ENCODE measurements around the gene B4GALNT1.

B4GALNT1 gene

GRCh38 chr12:57585156-57585555 lies 47.8 kb downstream of the B4GALNT1 start:
- DNase-seq (ENCODE audit: low spot score): no peak

- DNase-seq (ENCODE audit: low spot score): no peak
These were observed 48.3 kb downstream of the B4GALNT1 start for GRCh38 chr12:57584690-57585089.

- DNase-seq (ENCODE audit: low spot score): no peak
These were observed 49.0 kb downstream of the B4GALNT1 start for GRCh38 chr12:57584050-57584449.

- peak; percentile 93 for DNase-seq (ENCODE audit: low spot score)
These were observed 49.8 kb downstream of the B4GALNT1 start for GRCh38 chr12:57583008-57583831.

- no peak for DNase-seq (ENCODE audit: low spot score)
These were observed 50.6 kb downstream of the B4GALNT1 start for GRCh38 chr12:57582440-57582839.

- no peak for DNase-seq (ENCODE audit: low spot score)
These were observed 51.2 kb downstream of the B4GALNT1 start for GRCh38 chr12:57581802-57582201.

- DNase-seq (ENCODE audit: low spot score): no peak
These were observed 52.6 kb downstream of the B4GALNT1 start for GRCh38 chr12:57580466-57580795.

GRCh38 chr12:57579677-57580465 lies 53.1 kb downstream of the B4GALNT1 start:
- DNase-seq (ENCODE audit: low spot score): no peak

- no peak for DNase-seq (ENCODE audit: low spot score)
These were observed 54.0 kb downstream of the B4GALNT1 start for GRCh38 chr12:57579011-57579410.

GRCh38 chr12:57577981-57578758 lies 54.8 kb downstream of the B4GALNT1 start:
- DNase-seq (ENCODE audit: low spot score): no peak

- no peak for DNase-seq (ENCODE audit: low spot score)
These were observed 56.3 kb downstream of the B4GALNT1 start for GRCh38 chr12:57576613-57577160.
